ENCODE data around the gene CDK19.
"Not testable (repeated sequence)": the region's sequence is repeated elsewhere in the genome, so short reads cannot be mapped to it uniquely, and the experiment has no call there.

Gene CDK19

DNA sequence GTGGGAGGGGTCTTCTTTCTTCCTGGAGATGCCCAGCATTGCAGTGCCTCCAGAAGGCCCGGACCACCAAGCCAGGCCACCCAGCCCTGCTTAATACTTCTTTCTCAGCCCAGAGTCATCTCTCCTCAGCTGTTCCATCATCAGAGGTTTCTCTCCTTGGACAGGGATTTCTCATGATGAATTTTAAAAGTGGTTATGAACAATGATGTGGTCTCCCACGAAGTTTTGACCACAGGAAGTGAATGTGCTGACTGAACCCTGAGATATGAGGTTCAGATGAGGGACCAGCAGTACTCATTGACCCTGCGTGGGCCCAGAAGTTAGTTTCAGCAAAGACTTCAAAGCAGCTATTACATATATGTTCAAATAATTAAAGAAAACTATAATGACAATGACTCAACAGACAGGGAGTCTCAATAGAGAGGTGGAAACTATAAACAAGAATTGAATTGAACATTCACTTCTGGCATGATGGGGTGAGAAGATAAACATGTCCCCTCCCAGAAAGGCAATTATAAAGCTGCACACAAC, 224.4 kb downstream of the CDK19 start:
- no peak for DNase-seq (ENCODE audit: low read depth in 1 of 2, low spot score in 1 of 2)

DNA sequence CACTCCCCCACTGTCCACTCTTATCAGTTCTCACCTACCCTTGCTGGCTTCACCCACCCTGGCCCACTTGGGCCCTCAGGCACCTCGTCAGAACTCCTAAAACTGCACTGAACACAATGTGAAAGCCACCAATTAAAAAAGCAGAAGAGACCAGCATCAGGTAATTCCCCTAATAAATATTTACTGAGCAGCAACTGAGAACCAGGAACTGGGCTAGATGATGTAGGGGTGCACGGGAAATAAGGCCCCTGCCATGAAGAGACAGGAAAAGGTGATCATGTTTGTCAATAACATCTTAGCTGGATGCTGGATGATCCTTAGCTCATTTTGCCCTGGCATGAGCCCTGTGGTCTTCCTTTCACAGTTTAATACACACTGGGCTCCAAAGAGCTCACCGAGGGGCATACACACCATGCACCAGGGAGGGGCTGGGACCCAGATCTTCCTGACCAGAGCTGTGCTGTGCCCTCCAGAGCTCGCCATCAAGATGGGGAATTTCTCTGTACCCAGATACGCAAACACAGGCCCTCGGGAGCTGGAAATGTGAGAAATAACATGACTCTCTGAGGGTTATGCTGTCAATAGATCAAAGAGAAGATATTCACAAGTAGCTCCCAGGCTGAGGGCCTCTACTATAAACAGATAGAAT, 225.3 kb downstream of the CDK19 start:
- no peak for DNase-seq (ENCODE audit: low read depth in 1 of 2, low spot score in 1 of 2)

DNA sequence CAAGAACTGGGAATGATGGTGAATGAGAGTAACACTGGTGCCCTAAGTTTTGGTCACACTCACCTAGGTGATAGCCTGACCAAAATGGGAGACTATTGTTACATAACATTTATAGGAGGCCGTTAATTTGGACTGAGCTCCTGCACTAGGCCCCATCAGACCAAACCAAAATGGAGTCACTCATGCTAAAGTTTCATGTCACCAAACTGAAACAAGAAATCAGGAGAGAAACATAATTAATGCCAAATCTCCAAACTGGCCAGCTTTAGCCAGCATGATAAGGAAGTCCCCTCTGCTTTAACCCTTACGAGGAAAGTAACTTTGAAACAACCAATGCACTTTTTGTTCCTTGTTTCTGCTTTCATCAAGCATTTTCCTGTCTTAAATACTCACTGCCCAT, 227.9 kb downstream of the CDK19 start:
- DNase-seq (ENCODE audit: low read depth in 1 of 2, low spot score in 1 of 2): no peak

DNA sequence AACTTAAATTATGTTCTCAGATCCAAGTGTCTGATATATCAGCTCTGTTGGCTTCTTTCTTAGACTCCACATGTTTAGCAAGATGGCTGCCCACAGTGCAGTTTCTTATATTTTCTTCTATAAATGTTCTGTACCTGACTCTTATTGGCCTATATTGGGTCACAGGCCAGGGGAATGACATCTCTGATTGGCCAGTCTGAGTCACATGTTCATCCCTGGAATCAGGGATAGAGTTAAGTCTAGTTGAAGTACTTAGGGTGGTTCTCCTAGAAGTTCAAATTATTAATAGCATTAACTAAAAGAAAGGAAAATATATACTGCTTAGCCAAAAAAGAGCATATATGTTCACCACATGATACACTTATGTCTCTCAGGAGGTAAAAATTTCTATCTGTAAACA, 233.6 kb downstream of the CDK19 start:
- no peak for DNase-seq (ENCODE audit: low read depth in 1 of 2, low spot score in 1 of 2)

DNA sequence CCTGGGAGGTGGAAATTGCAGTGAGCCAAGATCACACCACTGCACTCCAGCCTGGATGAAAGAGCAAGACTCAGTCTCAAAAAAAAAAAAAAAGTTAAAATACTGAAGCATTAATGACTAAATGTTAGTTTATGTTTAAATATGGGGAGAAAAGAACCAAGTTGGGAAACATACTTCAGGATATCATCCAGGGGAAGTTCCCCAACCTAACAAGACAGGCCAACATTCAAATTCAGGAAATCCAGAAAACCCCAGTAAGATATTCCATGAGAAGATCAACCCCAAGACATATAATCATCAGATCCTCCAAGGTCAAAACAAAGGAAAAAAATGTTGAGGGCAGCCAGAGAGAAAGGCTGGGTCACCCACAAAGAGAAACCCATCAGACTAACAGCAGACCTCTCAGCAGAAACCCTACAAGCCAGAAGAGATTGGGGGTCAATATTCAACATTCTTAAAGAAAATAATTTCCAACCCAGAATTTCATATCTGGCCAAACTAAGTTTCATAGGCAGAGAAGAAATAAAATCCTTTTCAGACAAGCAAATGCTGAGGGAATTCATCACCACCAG, 237.6 kb downstream of the CDK19 start:
- not testable (repeated sequence) for DNase-seq (ENCODE audit: low read depth in 1 of 2, low spot score in 1 of 2)

DNA sequence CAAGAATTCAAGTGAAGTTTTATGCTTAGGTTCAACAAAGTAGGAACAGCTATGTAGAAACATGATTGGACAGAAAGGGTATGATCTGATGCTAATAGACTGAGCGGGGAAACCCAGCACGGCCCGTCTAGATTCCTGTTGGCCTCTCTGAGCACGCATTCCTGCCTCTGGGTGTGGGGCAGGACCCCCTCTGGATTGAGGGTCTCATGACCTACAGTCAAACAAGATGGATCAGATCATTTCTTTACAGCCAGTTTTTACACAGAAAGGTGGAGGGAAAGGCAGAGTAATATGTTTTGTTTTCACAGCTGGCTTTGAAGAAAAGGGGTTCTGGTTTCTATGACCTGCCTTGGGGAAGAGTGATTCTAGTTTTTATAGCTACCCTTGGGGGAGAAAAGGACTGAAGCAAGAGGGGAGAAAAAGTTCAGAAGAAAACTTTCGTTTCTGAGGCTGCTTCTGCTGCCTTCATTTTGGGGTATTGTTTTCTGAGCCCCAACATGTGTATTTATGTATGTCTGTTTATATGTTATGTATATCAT, 239.3 kb downstream of the CDK19 start:
- no peak for DNase-seq (ENCODE audit: low read depth in 1 of 2, low spot score in 1 of 2)

DNA sequence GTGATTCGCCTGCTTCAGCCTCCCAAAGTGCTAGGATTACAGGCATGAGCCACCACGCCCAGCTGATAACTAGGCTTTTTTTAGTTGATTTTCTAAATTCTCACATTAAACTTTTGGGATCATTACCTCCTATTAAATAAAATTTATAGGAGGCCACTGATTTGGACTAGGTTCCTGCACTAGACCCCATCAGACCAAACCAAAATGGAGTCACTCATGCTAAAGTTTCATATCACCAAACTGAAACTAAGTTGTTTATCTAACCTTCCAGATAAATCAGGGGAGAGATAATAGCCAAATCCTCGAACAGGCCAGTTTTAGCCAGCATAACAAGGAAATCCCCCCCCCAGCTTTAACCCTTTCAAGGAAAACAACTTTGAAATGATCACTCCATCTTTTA, 240.5 kb downstream of the CDK19 start:
- DNase-seq (ENCODE audit: low read depth in 1 of 2, low spot score in 1 of 2): no peak

DNA sequence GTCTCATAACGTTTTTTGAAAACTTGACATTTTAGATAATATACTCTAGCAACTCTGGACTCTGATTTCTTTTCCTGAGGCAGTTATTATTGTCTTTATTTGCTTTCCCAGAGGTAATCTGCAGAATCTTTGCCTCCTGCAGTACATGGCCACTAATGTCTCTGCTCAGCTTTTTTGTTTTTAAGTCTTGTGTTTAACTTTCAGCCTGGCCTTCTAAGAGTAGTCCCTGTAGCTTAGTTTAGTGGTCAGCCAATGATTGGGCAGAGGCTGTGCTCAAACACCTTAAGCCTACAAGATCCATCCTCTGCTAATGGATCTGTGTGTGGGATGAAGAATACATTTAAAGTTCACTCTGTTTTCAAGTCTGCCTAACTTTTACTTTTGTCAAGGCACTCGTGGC, 241.7 kb downstream of the CDK19 start:
- no peak for DNase-seq (ENCODE audit: low read depth in 1 of 2, low spot score in 1 of 2)

DNA sequence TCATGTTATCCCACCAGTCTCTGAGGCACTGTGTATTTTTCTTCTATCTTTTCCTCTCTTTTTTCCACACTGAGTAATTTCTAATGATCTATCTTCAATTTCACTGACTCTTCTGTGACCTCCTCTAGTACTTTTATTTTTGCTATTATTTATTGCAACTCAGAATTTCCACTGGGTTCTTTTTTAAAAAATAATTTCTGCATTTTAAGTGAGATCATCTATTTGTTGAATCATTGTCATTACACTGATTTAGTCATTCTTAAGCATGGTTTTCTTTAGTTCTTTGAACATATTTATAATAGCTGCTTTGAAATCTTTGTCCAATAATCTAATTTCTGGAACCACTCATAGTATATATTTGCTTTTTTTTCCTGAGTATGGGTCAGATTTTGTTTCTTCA, 242.1 kb downstream of the CDK19 start:
- DNase-seq (ENCODE audit: low read depth in 1 of 2, low spot score in 1 of 2): no peak

DNA sequence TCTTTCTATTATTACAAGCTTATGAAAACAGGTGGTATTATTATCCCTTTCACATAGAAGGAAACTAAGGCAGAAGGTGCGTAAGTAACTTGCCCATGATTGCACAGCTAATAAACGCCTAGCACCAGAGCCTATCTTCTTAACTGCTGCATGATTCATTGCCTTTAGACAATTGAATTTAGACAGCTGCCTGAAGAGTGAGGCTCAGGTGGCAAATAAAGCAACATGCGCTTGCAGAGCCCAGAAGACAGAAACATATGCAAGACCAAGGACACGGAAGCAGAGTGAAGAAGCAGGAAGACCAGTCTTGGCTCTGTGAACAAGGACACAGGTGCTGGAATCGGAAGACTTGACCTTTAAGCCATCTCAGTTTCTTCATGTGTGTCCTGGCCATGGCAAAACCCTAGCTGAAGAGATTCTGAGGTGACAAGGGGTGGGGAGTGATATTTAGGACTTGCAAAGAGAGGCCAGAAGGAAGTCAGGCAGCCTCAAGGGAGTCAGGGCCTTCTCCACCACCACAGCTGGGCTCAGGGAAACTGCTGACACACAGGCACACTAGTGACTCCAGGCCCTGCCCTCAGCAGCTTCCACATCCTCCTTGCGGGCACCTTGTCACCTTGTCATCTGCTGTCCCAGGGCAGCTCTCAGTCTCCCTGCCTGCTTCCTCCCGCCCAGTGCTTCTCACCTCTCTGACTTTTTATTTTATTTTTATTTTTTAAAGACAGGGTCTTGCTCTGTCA, 247.1 kb downstream of the CDK19 start:
- no peak for DNase-seq (ENCODE audit: low read depth in 1 of 2, low spot score in 1 of 2)

DNA sequence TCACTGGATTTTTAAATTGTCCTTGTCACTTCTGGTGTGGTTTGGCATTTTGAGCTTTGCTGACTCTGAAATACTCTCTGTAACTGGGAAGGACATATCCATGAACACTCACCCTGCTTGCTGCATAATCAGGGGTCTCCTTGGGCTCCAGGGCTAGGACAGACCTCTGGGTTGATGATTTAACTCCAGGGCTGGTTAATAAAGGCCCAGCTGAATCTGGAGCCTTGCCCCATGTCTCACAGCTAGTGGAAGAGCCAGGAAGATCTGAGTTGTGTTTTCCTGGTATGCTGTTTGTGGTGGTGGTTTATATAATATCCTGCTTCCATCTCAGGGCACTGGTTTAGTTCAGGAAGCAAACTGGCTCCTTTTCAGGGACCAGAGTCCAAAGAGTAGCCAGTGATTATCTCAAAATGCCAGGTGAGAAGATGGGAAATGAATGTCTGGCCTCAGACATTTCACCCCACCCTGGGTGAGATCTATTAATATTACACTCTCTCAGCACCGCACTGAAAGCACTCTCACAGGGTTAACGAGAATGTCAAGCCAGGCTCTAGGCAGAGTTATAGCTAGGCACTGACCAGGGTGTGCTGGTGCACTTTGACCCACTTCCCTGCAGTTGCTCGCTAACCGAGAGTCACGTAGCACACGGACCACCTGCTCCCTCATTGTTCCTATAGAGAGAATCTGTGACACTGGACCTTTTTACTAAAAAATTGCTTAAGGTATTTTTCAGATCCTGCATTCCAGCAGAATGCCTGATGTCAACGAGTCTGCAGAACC, 248.7 kb downstream of the CDK19 start:
- no peak for DNase-seq (ENCODE audit: low read depth in 1 of 2, low spot score in 1 of 2)

DNA sequence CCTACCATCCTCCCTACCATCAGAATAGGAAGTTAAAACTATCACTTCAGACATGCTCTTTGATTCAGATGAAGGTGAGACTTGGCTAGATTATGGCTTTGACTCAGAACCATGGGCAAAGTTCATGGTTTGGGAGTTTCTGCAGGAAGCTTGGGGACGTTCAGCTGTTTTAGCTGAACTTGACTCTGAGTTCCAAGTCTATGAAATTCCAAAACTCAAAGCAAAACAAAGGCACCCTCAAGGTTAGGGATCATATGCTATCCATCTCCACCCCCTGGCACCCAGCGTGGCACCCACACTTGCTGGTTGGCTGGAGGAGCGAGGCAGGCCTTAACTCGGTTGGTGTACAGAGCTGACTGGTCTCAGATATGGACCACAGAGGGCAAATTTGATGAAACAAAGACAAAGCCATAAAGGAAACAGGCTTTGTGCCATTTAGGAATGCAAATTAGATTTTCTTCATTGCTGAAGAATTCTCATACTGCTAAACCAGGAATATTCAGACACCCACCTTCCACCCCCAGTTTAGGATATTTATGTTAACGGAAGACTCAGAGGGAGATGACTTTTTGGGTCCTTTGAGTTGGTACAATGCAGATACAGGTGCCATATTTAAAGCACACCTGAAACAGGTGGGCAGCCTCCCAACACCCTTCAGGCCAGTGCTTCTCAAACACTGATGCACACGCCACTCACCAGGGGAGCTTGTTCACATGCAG, 250.4 kb downstream of the CDK19 start:
- DNase-seq (ENCODE audit: low read depth in 1 of 2, low spot score in 1 of 2): no peak

DNA sequence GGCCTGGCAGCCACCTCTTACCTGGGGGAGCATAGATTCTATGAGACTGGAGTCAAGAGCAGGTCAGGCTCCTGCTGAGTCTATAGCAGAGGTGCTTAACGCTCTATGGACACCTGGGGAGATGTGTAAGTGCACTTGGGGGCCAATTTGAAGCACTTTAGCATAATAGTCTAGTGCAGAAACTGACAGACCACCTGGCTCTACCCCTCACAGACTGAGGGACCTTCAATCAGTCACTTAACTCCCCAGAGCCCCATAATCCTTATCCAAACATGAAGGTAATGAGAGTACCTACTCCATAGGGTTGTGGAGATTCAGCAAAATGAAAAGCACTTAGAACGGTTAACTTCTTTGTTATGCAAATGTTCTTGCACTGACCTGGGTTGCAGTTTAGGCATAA, 251.6 kb downstream of the CDK19 start:
- DNase-seq (ENCODE audit: low read depth in 1 of 2, low spot score in 1 of 2): no peak

DNA sequence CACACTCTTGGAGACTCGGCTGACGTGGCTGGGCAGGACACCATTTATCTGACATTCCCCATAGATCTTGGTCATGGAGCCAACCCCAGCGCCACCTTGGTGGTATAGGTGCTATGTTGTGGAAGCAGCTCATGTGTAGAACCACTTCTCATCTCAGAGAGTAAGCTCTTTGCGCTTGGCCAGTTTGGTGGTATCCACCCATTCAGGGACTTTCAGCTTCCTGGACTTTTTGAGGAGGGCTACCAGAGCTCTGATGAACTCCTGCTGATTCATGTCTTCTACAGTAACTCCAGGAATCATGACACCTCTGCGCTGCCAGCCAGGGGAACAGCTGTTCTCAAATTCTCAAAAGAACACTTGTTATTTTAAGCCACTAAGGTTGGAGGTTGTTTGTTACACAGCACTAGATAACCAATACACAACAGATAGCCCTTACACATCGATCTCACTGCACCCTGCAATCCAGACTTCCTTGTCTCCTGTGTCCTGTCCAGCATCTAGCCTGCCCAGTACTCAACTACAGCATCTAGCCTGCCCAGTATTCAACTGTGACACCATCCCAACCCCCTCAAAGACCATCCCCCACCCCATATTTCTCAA, 252.9 kb downstream of the CDK19 start:
- DNase-seq (ENCODE audit: low read depth in 1 of 2, low spot score in 1 of 2): no peak

DNA sequence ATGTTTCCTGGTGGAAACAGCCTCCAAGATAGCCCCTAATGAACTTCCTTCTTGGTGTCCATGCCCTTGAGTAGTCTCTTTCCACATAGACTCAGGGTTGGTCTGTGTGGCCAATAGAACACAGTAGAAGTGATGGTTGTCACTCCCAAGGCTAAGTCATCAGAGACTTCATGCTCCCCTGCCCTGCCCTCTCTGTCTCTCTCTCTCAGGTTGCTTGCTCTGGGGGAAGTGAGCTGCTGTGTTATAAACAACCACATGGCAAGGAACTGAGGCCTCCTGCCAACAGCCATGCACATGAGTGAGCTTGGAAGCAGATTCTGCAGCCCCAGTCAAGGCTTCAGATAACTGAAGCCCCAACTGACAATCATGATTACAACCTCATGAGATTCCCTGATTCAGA, 253.6 kb downstream of the CDK19 start:
- DNase-seq (ENCODE audit: low read depth in 1 of 2, low spot score in 1 of 2): no peak

DNA sequence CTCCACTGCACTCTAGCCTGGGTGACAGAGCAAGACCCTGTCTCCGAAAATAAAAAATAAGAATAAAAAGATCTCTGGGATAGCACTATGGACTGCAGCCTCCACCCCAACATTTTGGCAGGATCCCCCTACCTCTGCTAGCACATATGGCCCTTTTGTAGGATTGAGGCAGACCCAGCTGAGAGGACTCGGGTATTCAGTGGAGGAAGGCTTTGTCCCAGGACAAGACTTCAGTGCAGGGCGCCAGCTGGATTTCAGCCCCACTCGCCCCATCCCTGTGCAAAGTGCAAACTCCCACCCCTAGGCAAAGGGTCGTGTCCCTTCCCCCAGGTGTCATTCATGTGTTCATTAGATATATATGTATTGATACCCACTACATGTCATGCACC, 254.3 kb downstream of the CDK19 start:
- no peak for DNase-seq (ENCODE audit: low read depth in 1 of 2, low spot score in 1 of 2)

DNA sequence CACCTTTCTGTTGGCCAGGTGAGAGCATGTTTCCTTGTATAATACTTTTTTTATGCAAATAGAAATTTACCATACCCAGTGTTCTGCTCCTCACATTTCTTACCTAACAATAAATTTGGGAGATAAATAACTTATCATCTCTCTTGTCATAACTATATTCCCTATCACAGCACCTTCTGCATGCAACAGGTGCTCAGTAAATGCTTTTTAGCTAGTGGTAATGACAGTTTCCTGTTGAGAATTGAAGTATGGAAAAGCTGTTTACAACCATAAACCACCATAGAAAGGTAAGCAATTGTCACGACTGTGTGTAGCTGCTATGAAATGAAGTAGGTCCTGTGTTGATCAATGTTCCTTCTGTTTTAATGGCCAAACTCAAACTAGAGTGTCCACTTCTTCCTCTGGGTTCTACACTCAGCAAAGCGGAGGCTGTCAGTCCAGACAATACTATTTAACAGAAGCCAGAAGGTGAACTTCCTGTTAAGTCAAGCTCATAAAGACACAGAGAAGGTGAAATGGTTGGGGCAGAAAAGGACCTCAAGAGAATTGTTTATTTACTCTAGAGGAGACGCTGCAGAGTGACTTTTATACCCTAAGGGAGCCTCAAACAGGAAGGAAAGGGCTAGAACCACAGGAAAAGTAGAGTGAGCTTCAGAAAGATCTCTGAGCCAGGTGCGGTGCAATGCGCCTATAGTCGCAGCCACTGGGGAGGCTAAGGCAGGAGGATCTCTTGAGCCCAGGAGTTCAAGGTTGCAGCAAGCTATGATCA, 254.8 kb downstream of the CDK19 start:
- no peak for DNase-seq (ENCODE audit: low read depth in 1 of 2, low spot score in 1 of 2)

Measured in activated CD4-positive, alpha-beta T cell treated with anti-CD3 and anti-CD28 coated beads, Interleukin-2, amount 50 U/mL, for 24 hours (primary cell).